CD4-positive, alpha-beta T cell treated with Interleukin-4 for 4 hours (primary cell): ENCODE measurements around the gene CEP72.
A peak's percentile ranks its signal among the peaks of the same experiment; 100 is the strongest.
"Not testable (repeated sequence)": the region's sequence is repeated elsewhere in the genome, so short reads cannot be mapped to it uniquely, and the experiment has no call there.

Experiments used
- DNase-seq: peaks from one replicate; pipeline ENCODE4 v3.0.0-alpha.2; 2020

CEP72 gene, protein sequence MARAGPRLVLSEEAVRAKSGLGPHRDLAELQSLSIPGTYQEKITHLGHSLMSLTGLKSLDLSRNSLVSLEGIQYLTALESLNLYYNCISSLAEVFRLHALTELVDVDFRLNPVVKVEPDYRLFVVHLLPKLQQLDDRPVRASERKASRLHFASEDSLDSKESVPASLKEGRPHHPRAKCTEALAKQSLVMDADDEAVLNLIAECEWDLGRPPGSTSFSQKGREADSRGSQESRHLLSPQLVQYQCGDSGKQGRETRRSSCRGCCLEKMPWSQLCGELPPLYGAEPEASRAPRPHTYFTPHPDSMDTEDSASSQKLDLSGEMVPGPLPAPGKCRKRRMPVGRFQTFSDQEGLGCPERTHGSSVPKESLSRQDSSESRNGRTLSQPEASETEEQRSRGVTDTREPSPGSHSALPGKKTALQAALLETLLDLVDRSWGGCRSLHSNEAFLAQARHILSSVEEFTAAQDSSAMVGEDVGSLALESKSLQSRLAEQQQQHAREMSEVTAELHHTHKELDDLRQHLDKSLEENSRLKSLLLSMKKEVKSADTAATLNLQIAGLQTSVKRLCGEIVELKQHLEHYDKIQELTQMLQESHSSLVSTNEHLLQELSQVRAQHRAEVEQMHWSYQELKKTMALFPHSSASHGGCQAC

DNA sequence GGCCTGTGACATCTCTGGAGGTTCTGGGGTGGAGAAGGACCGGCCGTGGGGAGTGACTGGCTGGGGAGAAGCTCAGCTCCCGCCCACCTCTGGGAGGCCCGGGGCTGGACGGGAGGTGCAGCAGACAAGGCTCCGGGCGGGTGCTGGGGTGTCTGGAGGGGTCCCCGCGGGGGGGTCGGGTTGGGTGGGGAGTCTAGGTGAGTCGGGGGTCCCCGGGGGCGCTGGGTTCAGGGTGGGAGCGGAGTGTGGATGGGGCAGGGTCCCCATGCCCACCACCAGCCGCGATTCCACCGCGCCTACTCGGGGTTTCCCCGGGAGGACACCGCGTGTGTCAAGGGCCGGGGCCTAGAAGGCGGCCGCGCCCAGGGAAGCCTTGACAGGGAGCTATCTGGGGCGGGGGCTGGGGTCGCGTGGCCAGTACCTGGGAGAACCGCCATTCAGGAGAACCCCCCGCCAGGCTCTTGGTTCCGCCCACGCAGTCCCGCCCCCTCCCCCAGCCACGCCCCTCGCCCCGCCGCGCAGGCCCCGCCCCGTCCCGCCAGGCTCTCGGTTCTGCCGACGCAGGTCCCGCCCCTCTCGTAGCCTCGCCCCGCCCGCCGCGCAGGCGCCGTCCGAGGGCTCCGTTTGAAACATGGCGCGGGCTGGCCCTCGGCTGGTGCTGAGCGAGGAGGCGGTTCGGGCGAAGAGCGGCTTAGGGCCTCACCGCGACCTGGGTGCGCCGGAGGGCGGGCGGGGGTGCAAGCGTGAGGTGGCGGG lies at the start of gene CEP72:
Gene CEP72 (plus strand): TSS at position 610 of the 756 bp plus-strand sequence. CDS start 22 bp downstream, at position 632.
- peak; percentile 88 for DNase-seq

DNA sequence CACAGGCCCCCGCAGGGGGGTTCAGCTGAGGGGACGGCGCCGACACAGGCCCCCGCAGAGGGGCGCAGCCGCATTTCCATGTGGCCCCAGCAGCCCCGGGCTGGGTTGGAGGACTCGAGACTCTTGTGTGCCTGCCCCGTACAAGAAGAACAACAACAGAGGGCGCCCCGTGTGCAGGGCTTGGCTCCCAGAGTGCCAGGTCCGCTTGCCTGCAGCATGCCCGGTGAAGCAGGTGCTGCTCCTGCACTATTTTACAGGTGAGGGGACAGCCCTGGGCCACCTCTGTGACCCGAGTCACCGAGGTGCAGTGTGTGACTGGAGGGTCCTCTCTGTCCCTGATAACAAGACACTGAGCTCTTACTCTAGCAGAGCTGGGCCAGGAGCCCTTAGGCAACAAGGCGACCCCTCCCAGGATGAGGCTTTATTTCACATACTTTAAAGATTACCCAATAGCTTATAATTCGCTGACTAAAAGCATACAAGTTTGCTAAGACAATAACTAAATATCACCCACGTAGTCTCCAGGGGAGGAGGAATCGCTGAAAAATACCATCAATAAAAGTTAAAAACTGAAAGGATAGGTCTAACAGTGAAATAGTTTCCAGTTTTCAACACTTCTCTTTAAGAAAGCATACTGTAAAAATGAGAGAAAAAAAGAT lies 46.2 kb upstream of the CEP72 start:
- DNase-seq = no peak

GRCh38 chr5:566636-567309 lies 45.4 kb upstream of the CEP72 start:
- no peak for DNase-seq

GRCh38 chr5:567664-568060 lies 44.5 kb upstream of the CEP72 start:
- no peak for DNase-seq

DNA sequence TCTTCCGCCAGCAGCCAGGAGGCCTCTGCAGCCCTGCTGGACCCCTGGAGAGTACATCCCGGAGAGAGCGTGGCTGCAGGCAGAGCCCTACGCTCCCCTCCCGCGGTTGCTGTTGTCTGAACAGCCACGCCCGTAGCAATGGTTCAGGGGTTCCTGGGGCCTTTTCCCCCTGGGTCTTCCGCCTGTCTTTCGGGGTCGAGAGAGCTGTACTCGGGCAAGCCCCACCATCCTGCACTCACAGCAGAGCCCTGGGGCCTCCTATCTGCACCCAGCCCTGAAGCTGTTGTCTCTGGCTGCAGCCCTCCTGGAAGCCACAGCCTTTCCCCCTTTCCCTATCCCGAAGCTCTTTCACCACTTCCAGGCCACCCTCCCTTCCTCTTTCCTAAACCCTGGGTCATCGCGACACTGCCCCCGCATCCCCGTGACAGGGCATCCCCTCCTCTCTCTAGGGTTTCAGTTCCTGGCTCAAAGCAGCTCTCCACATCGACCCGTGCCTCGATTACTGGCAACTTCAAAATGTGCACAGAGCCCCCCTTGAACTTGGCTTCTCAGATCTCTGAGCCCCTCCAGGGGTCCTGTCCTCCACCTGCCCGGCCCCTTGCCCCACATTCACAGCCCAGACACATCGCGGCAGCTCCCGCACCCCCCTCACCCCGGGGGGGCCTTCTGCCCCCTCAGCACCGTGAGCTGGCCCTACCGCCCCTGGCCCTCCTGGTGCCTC lies 43.9 kb upstream of the CEP72 start:
- DNase-seq = no peak

DNA sequence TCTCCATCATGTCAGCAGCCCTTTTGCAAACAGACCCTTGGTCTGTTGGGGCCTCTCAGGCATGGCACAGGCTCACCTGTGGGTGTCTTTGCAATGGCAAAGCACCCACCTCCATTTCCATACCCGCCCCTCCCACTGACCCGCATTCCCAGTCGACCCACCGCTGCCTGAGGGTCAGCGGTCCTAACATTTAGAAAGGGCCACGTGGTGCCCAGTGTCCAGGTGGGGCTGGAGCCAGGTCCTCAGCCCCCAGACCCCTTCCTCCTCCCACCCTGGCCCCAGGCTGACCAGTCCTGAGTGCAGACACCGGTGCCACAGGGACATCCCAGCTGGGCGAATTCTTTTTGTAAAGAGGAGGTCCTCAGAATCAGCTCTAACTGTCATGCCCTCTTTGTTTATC lies 43.3 kb upstream of the CEP72 start:
- no peak for DNase-seq

DNA sequence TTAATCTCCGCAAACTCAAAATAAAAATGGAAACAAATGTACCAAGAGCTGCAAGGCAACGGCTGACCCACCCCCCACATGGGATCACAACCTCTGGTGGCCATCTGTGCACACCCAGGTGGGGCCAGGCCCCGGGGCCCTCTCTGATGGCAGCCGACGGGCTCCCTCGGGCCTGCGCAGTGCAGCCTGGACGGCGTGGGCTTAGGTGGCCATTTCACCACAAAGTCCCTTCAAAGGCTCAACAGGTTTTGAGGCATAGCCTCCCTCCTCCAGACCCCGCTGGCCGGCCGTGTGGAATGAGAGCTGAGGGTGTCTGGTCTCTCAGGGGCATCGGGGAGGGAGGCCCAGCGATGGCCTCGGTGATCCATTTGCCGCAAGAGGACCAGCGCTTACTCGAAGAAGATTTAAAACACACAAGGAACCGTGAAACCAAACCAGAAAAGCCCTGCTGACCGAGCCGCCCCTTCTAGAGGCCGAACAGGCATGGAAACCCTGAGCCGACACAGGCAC lies 42.7 kb upstream of the CEP72 start:
- no peak for DNase-seq

DNA sequence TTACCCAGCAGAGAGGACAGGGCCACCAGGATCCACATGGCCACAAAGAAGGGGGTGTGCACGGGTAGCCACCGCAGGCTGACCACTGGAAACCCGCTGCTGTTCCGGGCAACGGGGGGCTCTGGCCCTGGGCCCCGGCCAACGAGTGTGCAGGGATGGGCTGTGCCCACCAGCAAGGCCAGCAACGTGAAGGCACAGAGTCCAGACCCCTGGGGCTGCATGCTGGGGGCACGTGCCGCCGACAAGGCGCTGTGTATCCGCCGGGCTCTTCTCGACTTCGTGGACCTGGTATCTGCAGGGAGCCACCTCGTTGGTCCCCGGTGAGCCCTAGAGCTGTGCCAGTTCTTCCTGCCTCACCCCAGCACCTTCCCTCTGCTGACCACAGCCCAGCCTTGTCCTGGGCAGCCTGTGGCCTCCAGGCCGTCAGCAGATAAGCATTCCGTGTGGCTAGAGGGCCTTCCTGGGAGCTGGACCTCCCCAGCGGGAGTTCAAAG lies 42.2 kb upstream of the CEP72 start:
- no peak for DNase-seq

GRCh38 chr5:570446-570845 lies 41.7 kb upstream of the CEP72 start:
- DNase-seq = no peak

DNA sequence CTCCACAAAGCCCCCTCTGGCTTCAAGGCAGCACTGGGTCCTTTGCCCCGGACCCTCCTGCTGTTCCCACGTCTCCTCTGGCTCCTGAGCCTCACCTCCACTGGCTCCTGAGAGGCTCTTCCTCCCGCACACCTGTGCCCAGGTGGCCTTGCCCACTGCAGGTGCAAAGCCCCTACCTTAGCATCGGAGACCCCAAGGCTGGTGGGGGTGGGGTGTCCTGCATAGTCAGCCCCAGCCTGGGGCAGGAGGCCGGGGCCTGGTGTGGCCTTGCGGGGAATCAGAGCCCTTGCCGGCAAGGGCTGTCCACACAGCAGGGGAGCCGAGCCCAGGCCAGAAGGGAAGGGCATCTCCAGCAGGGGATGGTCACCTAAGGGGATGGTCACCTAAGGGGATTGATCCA lies 41.3 kb upstream of the CEP72 start:
- DNase-seq = no peak

GRCh38 chr5:571791-572190 lies 40.3 kb upstream of the CEP72 start:
- DNase-seq = no peak

GRCh38 chr5:572398-573019 lies 39.6 kb upstream of the CEP72 start:
- no peak for DNase-seq

DNA sequence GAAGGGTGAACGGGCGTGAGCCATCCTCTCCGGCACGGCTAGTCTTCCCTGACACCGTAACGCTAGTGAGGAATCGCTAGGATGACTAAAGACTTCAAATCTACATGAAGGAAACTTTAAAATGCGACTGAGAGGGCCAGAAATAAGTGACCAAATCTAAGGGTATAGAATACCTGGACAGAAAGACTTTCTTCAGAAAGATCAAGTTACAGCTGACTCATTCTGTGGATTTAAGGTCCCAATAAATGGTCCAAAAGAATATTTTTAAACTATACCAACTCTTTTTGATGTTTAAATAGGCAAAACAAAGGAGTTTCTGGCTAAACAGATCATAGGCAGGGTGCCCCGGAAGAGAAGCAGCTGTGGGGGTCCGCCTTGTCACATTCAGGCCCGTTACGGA lies 38.9 kb upstream of the CEP72 start:
- no peak for DNase-seq

- no peak for DNase-seq
These were observed 38.2 kb upstream of the CEP72 start for GRCh38 chr5:573976-574375.

GRCh38 chr5:574906-575305 lies 37.2 kb upstream of the CEP72 start:
- no peak for DNase-seq

DNA sequence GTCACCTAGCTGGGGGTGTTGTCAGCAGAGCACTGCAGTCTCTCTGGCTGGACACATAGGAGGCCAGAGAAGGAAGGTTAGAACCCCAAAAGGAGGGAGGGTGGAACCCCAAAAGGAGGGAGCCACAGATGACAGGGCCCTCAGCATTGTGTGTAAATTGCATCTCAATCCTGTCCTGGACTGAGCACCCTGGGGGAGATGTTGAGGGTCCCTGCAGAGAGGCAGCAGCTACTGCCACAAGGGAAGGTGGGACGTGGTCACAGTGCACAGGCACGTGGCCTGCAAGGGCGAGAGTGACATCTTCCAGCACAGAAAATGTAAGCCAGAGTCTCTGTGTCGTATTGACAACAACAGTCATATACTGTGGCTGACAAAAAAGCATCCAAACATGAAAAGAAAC lies 36.5 kb upstream of the CEP72 start:
- no peak for DNase-seq

DNA sequence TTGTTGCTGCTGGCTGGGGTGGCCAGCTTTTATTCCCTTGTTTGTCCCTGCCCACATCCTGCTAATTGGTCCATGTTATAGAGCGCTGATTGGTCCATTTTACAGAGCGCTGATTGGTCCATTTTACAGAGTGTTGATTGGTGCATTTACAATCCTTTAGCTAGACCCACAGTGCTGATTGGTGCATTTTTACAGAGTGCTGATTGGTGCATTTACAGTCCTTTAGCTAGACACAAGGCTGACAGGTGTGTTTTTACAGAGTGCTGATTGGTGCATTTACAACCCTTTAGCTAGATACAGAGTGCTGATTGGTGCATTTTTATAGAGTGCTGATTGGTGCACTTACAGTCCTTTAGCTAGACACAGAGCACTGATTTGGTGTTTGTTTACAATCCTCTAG lies 34.9 kb upstream of the CEP72 start:
- not testable (repeated sequence) for DNase-seq

DNA sequence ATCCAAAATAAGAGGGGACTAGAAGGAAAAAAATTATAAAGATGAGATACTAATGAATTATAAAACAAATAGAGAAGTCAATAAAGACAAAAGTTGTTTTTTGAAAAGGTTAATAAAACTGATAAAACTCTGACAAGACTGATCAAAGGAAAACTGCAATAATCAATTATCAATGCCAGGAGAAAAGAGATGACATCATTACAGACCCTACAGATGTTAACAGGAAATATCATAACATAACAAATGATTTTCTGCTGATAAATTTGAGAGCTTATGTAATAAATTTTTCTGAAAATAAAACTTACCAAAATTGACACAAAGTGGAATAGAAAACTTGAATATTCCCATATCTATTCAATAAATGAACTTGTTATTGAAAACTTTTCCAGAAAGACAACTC lies 34.3 kb upstream of the CEP72 start:
- DNase-seq = no peak

DNA sequence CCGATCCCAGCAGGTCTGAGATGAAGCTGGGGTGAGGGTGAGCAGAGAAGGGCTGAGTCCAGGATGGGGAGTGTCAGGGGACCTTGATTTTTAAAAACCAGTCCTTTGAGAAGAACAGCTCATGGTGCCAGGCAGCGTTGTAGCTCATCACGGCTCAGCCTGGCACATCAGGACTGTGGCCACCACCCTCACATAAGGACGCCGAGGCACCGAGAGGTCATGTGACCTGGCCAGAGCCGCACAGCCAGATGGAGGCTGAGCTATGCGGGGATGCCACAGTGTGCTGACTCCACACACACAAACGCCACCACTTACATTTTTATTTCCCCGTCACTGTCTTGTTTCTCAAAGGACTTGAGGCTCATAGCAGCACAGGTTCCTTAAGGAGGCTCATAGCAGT lies 32.9 kb upstream of the CEP72 start:
- no peak for DNase-seq

DNA sequence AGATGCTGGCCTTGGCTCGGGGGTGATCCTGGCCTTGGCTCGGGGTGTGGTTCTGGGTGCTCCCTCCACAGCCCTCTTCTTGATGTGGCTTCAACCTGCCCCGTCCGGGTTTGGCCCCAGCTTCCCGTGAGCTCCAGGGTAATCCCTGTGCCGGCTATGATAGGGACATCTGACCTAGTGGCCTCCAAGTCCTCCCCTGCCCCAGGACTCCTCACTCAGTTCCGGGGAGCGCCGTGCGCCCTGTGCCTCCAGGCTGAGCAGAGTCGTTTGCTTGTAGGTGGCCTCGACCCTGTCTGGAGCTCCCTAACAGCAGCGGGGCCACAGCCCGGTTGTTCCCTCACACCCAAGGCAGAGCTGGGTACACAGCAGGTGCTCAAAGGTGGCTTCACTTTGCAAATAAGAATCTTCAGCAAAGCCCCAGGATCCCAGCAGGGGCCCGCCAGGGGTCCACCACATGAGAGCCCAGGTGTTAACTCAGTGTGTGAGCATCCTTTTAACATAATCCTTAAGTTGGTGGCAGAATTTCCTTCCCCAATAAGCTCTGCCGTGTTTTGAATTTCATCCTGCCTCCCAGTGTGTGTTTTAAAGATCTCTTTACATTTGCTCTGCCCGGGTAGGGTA lies 32.3 kb upstream of the CEP72 start:
- no peak for DNase-seq

- DNase-seq = no peak
These were observed 31.7 kb upstream of the CEP72 start for GRCh38 chr5:580436-580835.
